Measurements from ENCODE around the gene DDIAS.

GRCh38 chr11:82945682-82946081, 44.1 kb downstream of the DDIAS start:
- TF ChIP-seq CTCF (conservative IDR thresholded peaks at IDR 0.05; ENCODE audit: low read length) (no peak), EZH2phosphoT487 (IDR thresholded peaks at IDR 0.05; ENCODE audit: borderline replicate concordance) (no peak)
